A673 (cell line): Measurements from ENCODE around the gene TEX14.

Source experiments
- CTCF ChIP-seq: fragments of 300-800, 200-600 bp; sonication (generic); conservative IDR thresholded peaks from 2 replicates; pipeline ENCODE4 v1.5.1; 2017; ENCODE audit warnings: low read depth, mild to moderate bottlenecking, antibody characterized with exemption, low read length, moderate library complexity, mixed read lengths
- EZH2 ChIP-seq: fragments of 200-600 bp; sonication (generic); IDR thresholded peaks from 2 replicates; pipeline ENCODE4 v1.6.1; 2017; ENCODE audit warnings: borderline replicate concordance, low read depth, mild to moderate bottlenecking, mixed read lengths, antibody characterized with exemption, low read length; ENCODE audit not compliant: poor library complexity, severe bottlenecking

GRCh38 chr17:58595194-58595792, 96.6 kb downstream of the TEX14 start:
- TF ChIP-seq CTCF: no peak
- TF ChIP-seq EZH2: no peak
